Measurements from ENCODE around the gene CTNNBIP1.
"Not testable (repeated sequence)": the region's sequence is repeated elsewhere in the genome, so short reads cannot be mapped to it uniquely, and the experiment has no call there.

The CTNNBIP1 gene

GRCh38 chr1:9927259-9927658 is 17.2 kb upstream of the CTNNBIP1 start:
- Histone ChIP-seq H3K4me3 (ENCODE audit: low read depth in 1 of 2, low read length in 2 of 2) (no peak overlapping the region), H3K27me3 (ENCODE audit: insufficient read depth, low read length, poor library complexity) (no peaks in the 10 kb centered on the region), H3K36me3 (ENCODE audit: insufficient read depth, low read length) (peaks cover 36% of the 10 kb centered on the region), H3K27ac (ENCODE audit: low read length) (no peak overlapping the region), H3K9ac (ENCODE audit: low read depth, low read length) (no peak overlapping the region), H3K79me2 (ENCODE audit: insufficient read depth, low read length) (no peaks in the 10 kb centered on the region), H3K9me3 (ENCODE audit: insufficient read depth, low read length, severe bottlenecking) (no peaks in the 10 kb centered on the region), H3K4me1 (ENCODE audit: insufficient read depth, low read length) (no peaks in the 10 kb centered on the region), H2AFZ (ENCODE audit: low read depth, low read length) (no peak overlapping the region), H3K4me2 (ENCODE audit: insufficient read depth, low read length) (no peak overlapping the region), H4K20me1 (ENCODE audit: insufficient read depth, low read length) (no peaks in the 10 kb centered on the region)
- TF ChIP-seq EZH2 (IDR thresholded peaks at IDR 0.05; ENCODE audit: borderline replicate concordance, low read depth, low read length, severe bottlenecking), result no peak
- DNase-seq (no peak), ATAC-seq (ENCODE audit: insufficient read depth, low read depth) (no peak)

GRCh38 chr1:9922342-9922741 is 12.3 kb upstream of the CTNNBIP1 start:
- no peak for TF ChIP-seq EZH2 (IDR thresholded peaks at IDR 0.05; ENCODE audit: borderline replicate concordance, low read depth, low read length, severe bottlenecking)
- no peak for TF ChIP-seq CTCF (IDR thresholded peaks at IDR 0.05; ENCODE audit: borderline replicate concordance, extremely low read depth, low read length, poor library complexity, severe bottlenecking)
- Histone ChIP-seq H2AFZ (ENCODE audit: low read depth, low read length) (no peak overlapping the region), H4K20me1 (ENCODE audit: insufficient read depth, low read length) (no peaks in the 10 kb centered on the region), H3K27ac (ENCODE audit: low read length) (no peak overlapping the region), H3K4me3 (ENCODE audit: low read depth in 1 of 2, low read length in 2 of 2) (no peak overlapping the region), H3K36me3 (ENCODE audit: insufficient read depth, low read length) (0 out of 2 replicates have a peak, but pooled peaks cover 4% of the 10 kb centered on the region), H3K4me1 (ENCODE audit: insufficient read depth, low read length) (no peaks in the 10 kb centered on the region), H3K4me2 (ENCODE audit: insufficient read depth, low read length) (no peak overlapping the region), H3K27me3 (ENCODE audit: insufficient read depth, low read length, poor library complexity) (no peaks in the 10 kb centered on the region), H3K9me3 (ENCODE audit: insufficient read depth, low read length, severe bottlenecking) (no peaks in the 10 kb centered on the region), H3K79me2 (ENCODE audit: insufficient read depth, low read length) (no peaks in the 10 kb centered on the region), H3K9ac (ENCODE audit: low read depth, low read length) (no peak overlapping the region)
- ATAC-seq (ENCODE audit: insufficient read depth, low read depth), result no peak
- no peak for DNase-seq

- Histone ChIP-seq H3K4me3 (ENCODE audit: low read depth in 1 of 2, low read length in 2 of 2) (no peak overlapping the region), H3K9ac (ENCODE audit: low read depth, low read length) (no peak overlapping the region), H3K4me1 (ENCODE audit: insufficient read depth, low read length) (no peaks in the 10 kb centered on the region), H3K9me3 (ENCODE audit: insufficient read depth, low read length, severe bottlenecking) (no peaks in the 10 kb centered on the region), H3K79me2 (ENCODE audit: insufficient read depth, low read length) (no peaks in the 10 kb centered on the region), H4K20me1 (ENCODE audit: insufficient read depth, low read length) (no peaks in the 10 kb centered on the region), H2AFZ (ENCODE audit: low read depth, low read length) (no peak overlapping the region), H3K27ac (ENCODE audit: low read length) (no peak overlapping the region), H3K4me2 (ENCODE audit: insufficient read depth, low read length) (no peak overlapping the region), H3K27me3 (ENCODE audit: insufficient read depth, low read length, poor library complexity) (no peaks in the 10 kb centered on the region), H3K36me3 (ENCODE audit: insufficient read depth, low read length) (no peaks in the 10 kb centered on the region)
- TF ChIP-seq EZH2 (IDR thresholded peaks at IDR 0.05; ENCODE audit: borderline replicate concordance, low read depth, low read length, severe bottlenecking), result no peak
- no peak for TF ChIP-seq CTCF (IDR thresholded peaks at IDR 0.05; ENCODE audit: borderline replicate concordance, extremely low read depth, low read length, poor library complexity, severe bottlenecking)
- DNase-seq (no peak), ATAC-seq (ENCODE audit: insufficient read depth, low read depth) (no peak)
Observed at GRCh38 chr1:9920606-9921005, 10.5 kb upstream of the CTNNBIP1 start.

- Histone ChIP-seq H2AFZ (ENCODE audit: low read depth, low read length) (no peak overlapping the region), H3K9ac (ENCODE audit: low read depth, low read length) (no peak overlapping the region), H3K4me1 (ENCODE audit: insufficient read depth, low read length) (no peaks in the 10 kb centered on the region), H3K4me2 (ENCODE audit: insufficient read depth, low read length) (no peak overlapping the region), H3K9me3 (ENCODE audit: insufficient read depth, low read length, severe bottlenecking) (no peaks in the 10 kb centered on the region), H3K79me2 (ENCODE audit: insufficient read depth, low read length) (no peaks in the 10 kb centered on the region), H4K20me1 (ENCODE audit: insufficient read depth, low read length) (no peaks in the 10 kb centered on the region), H3K36me3 (ENCODE audit: insufficient read depth, low read length) (no peaks in the 10 kb centered on the region), H3K27me3 (ENCODE audit: insufficient read depth, low read length, poor library complexity) (no peaks in the 10 kb centered on the region), H3K4me3 (ENCODE audit: low read depth in 1 of 2, low read length in 2 of 2) (no peak overlapping the region), H3K27ac (ENCODE audit: low read length) (no peak overlapping the region)
- DNase-seq, result no peak
- TF ChIP-seq CTCF (IDR thresholded peaks at IDR 0.05; ENCODE audit: borderline replicate concordance, extremely low read depth, low read length, poor library complexity, severe bottlenecking) (no peak), EZH2 (IDR thresholded peaks at IDR 0.05; ENCODE audit: borderline replicate concordance, low read depth, low read length, severe bottlenecking) (no peak)
- no peak for ATAC-seq (ENCODE audit: insufficient read depth, low read depth)
Observed at GRCh38 chr1:9917901-9918300, 7.8 kb upstream of the CTNNBIP1 start.

- not testable (repeated sequence) for H3K27me3 ChIP-seq (ENCODE audit: insufficient read depth, low read length, poor library complexity); H3K9ac ChIP-seq (ENCODE audit: low read depth, low read length); H3K9me3 ChIP-seq (ENCODE audit: insufficient read depth, low read length, severe bottlenecking); H3K36me3 ChIP-seq (ENCODE audit: insufficient read depth, low read length); H3K4me1 ChIP-seq (ENCODE audit: insufficient read depth, low read length); H3K27ac ChIP-seq (ENCODE audit: low read length); ATAC-seq (ENCODE audit: insufficient read depth, low read depth); H2AFZ ChIP-seq (ENCODE audit: low read depth, low read length); DNase-seq; H3K79me2 ChIP-seq (ENCODE audit: insufficient read depth, low read length); H3K4me2 ChIP-seq (ENCODE audit: insufficient read depth, low read length); H3K4me3 ChIP-seq (ENCODE audit: low read depth in 1 of 2, low read length in 2 of 2); H4K20me1 ChIP-seq (ENCODE audit: insufficient read depth, low read length)
Observed at GRCh38 chr1:9917495-9917894, 7.4 kb upstream of the CTNNBIP1 start.
